ENCODE results near the gene GPR83.

DNA sequence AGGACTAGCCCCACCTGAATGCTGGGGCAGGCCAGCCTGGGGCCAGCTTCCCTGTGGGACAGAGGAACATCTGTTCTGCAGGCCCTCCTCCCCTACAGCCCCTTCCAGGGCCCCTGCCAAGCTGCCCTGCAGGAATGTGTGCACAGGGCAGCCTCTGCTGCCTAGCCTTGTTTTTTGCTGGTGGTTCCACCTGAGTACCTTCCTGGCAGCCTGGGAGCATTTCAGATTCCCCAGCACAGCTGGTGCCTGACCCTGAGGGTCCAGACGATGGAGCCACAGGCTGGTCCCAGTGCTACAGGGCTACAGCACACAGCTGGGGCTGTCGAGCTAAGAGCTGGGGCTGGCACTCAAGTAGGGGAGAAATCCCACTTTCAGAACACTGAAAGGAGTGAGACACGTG is 22.3 kb upstream of the GPR83 start:
- no peak for TF ChIP-seq CTCF (IDR thresholded peaks at IDR 0.05)
- no peak for TF ChIP-seq POLR2A (IDR thresholded peaks at IDR 0.05)
